DND-41 (cell line): ENCODE data around the gene KLHL42.

Experiments used
- ATAC-seq: fragments of 200-7000 bp; cut with Tn5 transposase; 3 replicates; pipeline ENCODE4 v1.9.1; 2021; ENCODE audit warnings: low read depth; ENCODE audit not compliant: insufficient read depth
- DNase-seq: peaks from one replicate; pipeline ENCODE4 v3.0.0-alpha.2; 2020
- H2AFZ ChIP-seq: 2 replicates; pipeline ENCODE4 v1.6.0; 2012; ENCODE audit warnings: low read depth, low read length
- H3K27ac ChIP-seq: 2 replicates; pipeline ENCODE4 v1.5.1; 2012; ENCODE audit warnings: low read length, inconsistent platforms
- H3K27me3 ChIP-seq: fragments of 200-600 bp; sonication (generic); 2 replicates; pipeline ENCODE4 v1.6.0; 2012; ENCODE audit warnings: low read length, mild to moderate bottlenecking, inconsistent platforms; ENCODE audit not compliant: insufficient read depth, poor library complexity
- H3K36me3 ChIP-seq: 2 replicates; pipeline ENCODE4 v1.5.1; 2012; ENCODE audit warnings: low read length, inconsistent platforms; ENCODE audit not compliant: insufficient read depth
- H3K4me1 ChIP-seq: 2 replicates; pipeline ENCODE4 v1.5.1; 2012; ENCODE audit warnings: mild to moderate bottlenecking, low read length; ENCODE audit not compliant: insufficient read depth
- H3K4me2 ChIP-seq: 2 replicates; pipeline ENCODE4 v1.6.0; 2012; ENCODE audit warnings: mild to moderate bottlenecking, moderate library complexity, low read length, inconsistent platforms; ENCODE audit not compliant: insufficient read depth
- H3K4me3 ChIP-seq, 2 experiments: fragments of 200-600 bp in 1 of 2; shearing (Covaris generic) in 1 of 2; 2 replicates each; pipeline ENCODE4 v1.5.1; 2012 to 2016; ENCODE audit warnings: inconsistent platforms in 2 of 2, low read length in 2 of 2, mild to moderate bottlenecking in 2 of 2, low read depth in 1 of 2, moderate library complexity in 1 of 2
- H3K79me2 ChIP-seq: 2 replicates; pipeline ENCODE4 v1.6.0; 2012; ENCODE audit warnings: low read length, inconsistent platforms; ENCODE audit not compliant: insufficient read depth
- H3K9ac ChIP-seq: 2 replicates; pipeline ENCODE4 v1.6.0; 2012; ENCODE audit warnings: low read depth, mild to moderate bottlenecking, inconsistent platforms, low read length, moderate library complexity
- H3K9me3 ChIP-seq: 2 replicates; pipeline ENCODE4 v1.5.1; 2012; ENCODE audit warnings: low read length, moderate library complexity, mild to moderate bottlenecking, inconsistent platforms; ENCODE audit not compliant: insufficient read depth, severe bottlenecking
- H4K20me1 ChIP-seq: 2 replicates; pipeline ENCODE4 v1.6.0; 2012; ENCODE audit warnings: low read length; ENCODE audit not compliant: insufficient read depth
- EZH2 ChIP-seq: IDR thresholded peaks from 3 replicates; pipeline ENCODE4 v1.6.1; 2012; ENCODE audit warnings: borderline replicate concordance, low read depth, mild to moderate bottlenecking, moderate library complexity, low read length, inconsistent platforms; ENCODE audit not compliant: severe bottlenecking
- TF ChIP-seq, protein P1 (sequence below): IDR thresholded peaks from 2 replicates; pipeline ENCODE4 v1.5.1; 2012; ENCODE audit warnings: borderline replicate concordance, low read length, moderate library complexity, mild to moderate bottlenecking; ENCODE audit not compliant: poor library complexity, severe bottlenecking; ENCODE audit errors: extremely low read depth

KLHL42 gene

DNA sequence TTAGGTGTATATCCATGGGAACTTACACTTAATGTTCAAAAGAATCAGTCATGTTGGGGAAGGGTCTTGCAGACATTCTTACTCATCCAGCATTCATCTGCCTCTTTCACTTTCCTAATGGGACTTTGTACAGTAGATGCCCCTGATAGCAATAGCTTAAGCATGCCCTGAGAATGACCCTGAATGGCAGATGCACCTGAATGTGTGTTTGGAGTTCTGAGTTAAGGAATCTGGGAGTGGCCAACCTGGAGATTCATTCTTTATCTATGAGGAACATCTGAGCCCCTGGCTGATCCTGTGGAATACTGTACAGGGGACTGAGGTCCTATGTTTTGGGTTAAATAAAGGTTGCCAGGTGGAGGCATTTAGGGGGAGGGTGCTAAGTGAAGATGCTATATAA is 71.3 kb downstream of the KLHL42 start:
- Histone ChIP-seq H3K9me3 (no peaks in the 10 kb centered on the region), H3K4me1 (no peaks in the 10 kb centered on the region), H3K27me3 (no peaks in the 10 kb centered on the region), H3K27ac (no peak overlapping the region), H3K4me3 (no peak overlapping the region), H3K4me2 (no peak overlapping the region), H3K79me2 (no peaks in the 10 kb centered on the region), H2AFZ (no peak overlapping the region), H4K20me1 (no peaks in the 10 kb centered on the region), H3K9ac (no peak overlapping the region), H3K36me3 (no peaks in the 10 kb centered on the region)
- TF ChIP-seq EZH2: no peak
- TF ChIP-seq, protein P1, sequence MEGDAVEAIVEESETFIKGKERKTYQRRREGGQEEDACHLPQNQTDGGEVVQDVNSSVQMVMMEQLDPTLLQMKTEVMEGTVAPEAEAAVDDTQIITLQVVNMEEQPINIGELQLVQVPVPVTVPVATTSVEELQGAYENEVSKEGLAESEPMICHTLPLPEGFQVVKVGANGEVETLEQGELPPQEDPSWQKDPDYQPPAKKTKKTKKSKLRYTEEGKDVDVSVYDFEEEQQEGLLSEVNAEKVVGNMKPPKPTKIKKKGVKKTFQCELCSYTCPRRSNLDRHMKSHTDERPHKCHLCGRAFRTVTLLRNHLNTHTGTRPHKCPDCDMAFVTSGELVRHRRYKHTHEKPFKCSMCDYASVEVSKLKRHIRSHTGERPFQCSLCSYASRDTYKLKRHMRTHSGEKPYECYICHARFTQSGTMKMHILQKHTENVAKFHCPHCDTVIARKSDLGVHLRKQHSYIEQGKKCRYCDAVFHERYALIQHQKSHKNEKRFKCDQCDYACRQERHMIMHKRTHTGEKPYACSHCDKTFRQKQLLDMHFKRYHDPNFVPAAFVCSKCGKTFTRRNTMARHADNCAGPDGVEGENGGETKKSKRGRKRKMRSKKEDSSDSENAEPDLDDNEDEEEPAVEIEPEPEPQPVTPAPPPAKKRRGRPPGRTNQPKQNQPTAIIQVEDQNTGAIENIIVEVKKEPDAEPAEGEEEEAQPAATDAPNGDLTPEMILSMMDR: no peak
- no peak for ATAC-seq
- no peak for DNase-seq

DNA sequence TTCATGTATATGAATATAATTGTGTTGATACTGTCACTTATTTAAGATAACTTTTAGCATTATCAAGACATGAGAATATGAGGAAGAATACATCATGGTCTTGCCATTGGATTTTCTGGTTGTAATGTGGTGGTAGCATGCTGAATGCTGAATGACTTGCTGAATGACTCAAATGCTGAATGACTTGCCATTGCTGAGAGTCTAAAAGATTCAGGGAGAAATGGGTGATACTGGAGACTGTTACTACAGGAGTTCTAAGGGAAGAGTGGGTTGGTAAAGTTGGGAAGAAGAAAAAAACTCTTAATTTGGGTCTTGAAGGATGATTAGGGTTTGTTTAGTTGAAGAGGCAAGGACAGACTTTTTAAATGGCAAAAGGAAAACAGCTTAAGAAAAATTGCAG is 72.1 kb downstream of the KLHL42 start:
- Histone ChIP-seq H2AFZ (no peak overlapping the region), H3K9me3 (no peaks in the 10 kb centered on the region), H3K27ac (no peak overlapping the region), H3K36me3 (no peaks in the 10 kb centered on the region), H3K4me3 (no peak overlapping the region), H3K27me3 (no peaks in the 10 kb centered on the region), H3K9ac (no peak overlapping the region), H3K4me1 (no peaks in the 10 kb centered on the region), H3K79me2 (no peaks in the 10 kb centered on the region), H4K20me1 (no peaks in the 10 kb centered on the region), H3K4me2 (no peak overlapping the region)
- DNase-seq (no peak), ATAC-seq (no peak)
- TF ChIP-seq EZH2: no peak
- TF ChIP-seq, protein P1: no peak
